K562 (cell line): ENCODE results near the gene TESK1. TPM values are rescaled to one million over a fixed set of nuclear protein-coding genes. Genes with fewer than 3 reads are reported as not detected.

ENCODE experiments used
- ATAC-seq: fragments of 200-7000 bp; cut with Tn5 transposase; 3 replicates; pipeline ENCODE4 v1.9.1; 2020; ENCODE audit warnings: moderate library complexity
- BruUV-seq: library from RNA; stranded (reverse); fragments of 400-500 nt; replicated peaks from 2 replicates; lab custom pipeline; 2021; lab: Mats Ljungman, UMichigan
- CTCF ChIA-PET: fragments of 300-600 bp; formaldehyde crosslinking; extraction: SDS; loops from one replicate; lab custom pipeline; 2021; ENCODE audit warnings: low intra/inter-chr PET ratio; lab: Yijun Ruan, JAX
- POLR2A ChIA-PET: fragments of 300-600, 350-650 bp; sonication (Branson Sonifier 250); formaldehyde crosslinking; extraction: SDS; loops from one replicate; lab custom pipeline; 2021; ENCODE audit warnings: antibody characterized with exemption, inconsistent platforms; lab: Yijun Ruan, JAX
- DNase-seq, 4 experiments: peaks; one replicate each; pipeline versions ENCODE4 v3.0.0 to v3.0.0-alpha.2; 2011 to 2018; ENCODE audit warnings: low spot score in 3 of 4, mixed read lengths in 3 of 4; ENCODE audit errors: extremely low read depth in 1 of 4
- FAIRE-seq: peaks from 2 replicates; lab custom pipeline; 2011; peaks lifted over from hg19 to GRCh38; lab: Jason Lieb, UNC
- H2AFZ ChIP-seq: 2 replicates; pipeline ENCODE4 v1.6.0; 2011; ENCODE audit warnings: low read depth, low read length, control low read depth, inconsistent platforms
- H3K27ac ChIP-seq: fragments of 200-600 bp; 3 replicates; pipeline ENCODE4 v1.8.0; 2011; ENCODE audit warnings: low read depth, mild to moderate bottlenecking, control low read depth, inconsistent platforms, low read length, moderate library complexity, mixed read lengths; ENCODE audit errors: extremely low read depth
- H3K27me3 ChIP-seq, 2 experiments: fragments of 300-600 bp in 1 of 2; 2 replicates in 1 of 2; 3 replicates in 1 of 2; pipeline versions ENCODE4 v1.6.0 to v1.8.0; 2011; ENCODE audit warnings: inconsistent platforms in 2 of 2, low read length in 2 of 2, mild to moderate bottlenecking in 1 of 2, mixed read lengths in 1 of 2, moderate library complexity in 1 of 2; ENCODE audit not compliant: control insufficient read depth in 2 of 2, insufficient read depth in 2 of 2
- H3K36me3 ChIP-seq: fragments of 300-600 bp; 3 replicates; pipeline ENCODE4 v1.8.0; 2011; ENCODE audit warnings: mild to moderate bottlenecking, low read length, inconsistent platforms; ENCODE audit not compliant: control insufficient read depth, insufficient read depth
- H3K4me1 ChIP-seq, 2 experiments: fragments of 200-600 bp in 1 of 2; replicated peaks in 1 of 2; 2 replicates in 1 of 2; 3 replicates in 1 of 2; pipeline versions ENCODE4 v1.5.1 to v1.8.0; 2011; ENCODE audit warnings: inconsistent platforms in 2 of 2, low read length in 2 of 2, mild to moderate bottlenecking in 1 of 2, mixed read lengths in 1 of 2, moderate library complexity in 1 of 2; ENCODE audit not compliant: control insufficient read depth in 2 of 2, insufficient read depth in 2 of 2
- H3K4me2 ChIP-seq: 2 replicates; pipeline ENCODE4 v1.6.1; 2011; ENCODE audit warnings: low read length, control low read depth, inconsistent platforms, mixed read lengths; ENCODE audit not compliant: insufficient read depth
- H3K4me3 ChIP-seq: fragments of 200-600 bp; sonication (generic), shearing (Covaris generic); 2 replicates; pipeline ENCODE4 v1.5.1; 2016; ENCODE audit warnings: control low read depth, inconsistent platforms
- H3K79me2 ChIP-seq: fragments of 200-600 bp; 3 replicates; pipeline ENCODE4 v1.8.0; 2011; ENCODE audit warnings: low read length, inconsistent platforms; ENCODE audit not compliant: control insufficient read depth, insufficient read depth
- H3K9ac ChIP-seq, 2 experiments: 2 replicates each; pipeline versions ENCODE4 v1.6.0 to v1.6.1; 2011; ENCODE audit warnings: low read depth in 2 of 2, low read length in 2 of 2, control low read depth in 1 of 2, inconsistent platforms in 1 of 2, mild to moderate bottlenecking in 1 of 2, mixed read lengths in 1 of 2; ENCODE audit not compliant: insufficient read depth in 1 of 2
- H3K9me1 ChIP-seq: one replicate; pipeline ENCODE4 v1.6.0; 2011; ENCODE audit warnings: inconsistent platforms, mild to moderate bottlenecking, low read length, moderate library complexity; ENCODE audit not compliant: control insufficient read depth, insufficient read depth
- H3K9me3 ChIP-seq: replicated peaks from 2 replicates; pipeline ENCODE4 v1.5.1; 2011; ENCODE audit warnings: low read depth, low read length, inconsistent platforms; ENCODE audit not compliant: control insufficient read depth, insufficient read depth
- H4K20me1 ChIP-seq: replicated peaks from 2 replicates; pipeline ENCODE4 v1.6.1; 2011; ENCODE audit warnings: low read length, inconsistent platforms, mixed read lengths; ENCODE audit not compliant: control insufficient read depth, insufficient read depth
- PHF20 ChIP-seq: fragments of 450-650 bp; IDR thresholded peaks from 2 replicates; pipeline ENCODE4 v1.6.1; 2018; ENCODE audit not compliant: partially characterized antibody
- ZNF12 ChIP-seq: sonication (generic); formaldehyde crosslinking; IDR thresholded peaks from 2 replicates; pipeline ENCODE4 v1.4.0; 2020; ENCODE audit warnings: mild to moderate bottlenecking, missing genetic modification reagents
- ZNF23 ChIP-seq: fragments of 250-450 bp; sonication (Bioruptor Pico); IDR thresholded peaks from 2 replicates; pipeline ENCODE4 v1.4.0; 2020; ENCODE audit warnings: mild to moderate bottlenecking
- ZNF318 ChIP-seq, 2 experiments: fragments of 450-650 bp; IDR thresholded peaks; 2 replicates each; pipeline ENCODE4 v1.6.1; 2016; ENCODE audit warnings: mild to moderate bottlenecking in 2 of 2, borderline replicate concordance in 1 of 2, low read depth in 1 of 2, moderate library complexity in 1 of 2
- ZNF644 ChIP-seq: fragments of 200-800 bp; sonication (Bioruptor generic); IDR thresholded peaks from 2 replicates; pipeline ENCODE4 v1.6.1; 2016; ENCODE audit warnings: low read depth, missing genetic modification characterization, missing compliant biosample characterization
- WGBS: fragments of 100-300 bp; shearing (Covaris generic); methylation state at CpG from one replicate; pipeline ENCODE4 v1.1.6; 2016; ENCODE audit warnings: low coverage, mixed read lengths; ENCODE audit not compliant: insufficient coverage; ENCODE audit errors: missing lambda C conversion rate; 5-methylcytosine and 5-hydroxymethylcytosine counted together
- in situ Hi-C: fragments of 300-500 bp; cut with MboI; formaldehyde crosslinking; loops from 4 replicates; pipeline ENCODE4 v1.15.0; 2018; ENCODE audit warnings: inconsistent platforms, mixed read lengths
- intact Hi-C: fragments of 100-400 bp; cut with micrococcal nuclease; formaldehyde crosslinking; loops from 2 replicates; pipeline ENCODE4 v1.14.2; 2022
- polyA plus RNA-seq, 8 experiments: library from polyadenylated mRNA; depleted of rRNA in 4 of 8; stranded (reverse) in 5 of 8; unstranded in 3 of 8; fragments of >200 nt; fragmentation: Nextera tagmentation in 2 of 8; fragmentation: Illumina TruSeq in 1 of 8; extraction: Ambion mirVana in 2 of 8; extraction: Trizol in 1 of 8; gene quantifications; 2 replicates each; pipeline versions ENCODE4 v1.2.1 to v1.2.3, GENCODE V29; 2011 to 2014; ENCODE audit warnings: inconsistent platforms in 1 of 8, missing spikeins in 1 of 8
- total RNA-seq, 7 experiments: library from RNA; depleted of rRNA in 6 of 7; stranded (reverse); fragments of >200 nt in 6 of 7; fragmentation: Illumina TruSeq in 2 of 7; extraction: Trizol in 2 of 7; gene quantifications; 2 replicates each; pipeline versions ENCODE4 v1.2.1 to v1.2.3, GENCODE V29; 2011 to 2021; ENCODE audit warnings: low replicate concordance in 1 of 7
- TF ChIP-seq, protein P1 (sequence below), 2 experiments: fragments of 450-650 bp; conservative IDR thresholded peaks; 2 replicates each; pipeline ENCODE4 v1.6.1; 2017; ENCODE audit warnings: mild to moderate bottlenecking in 2 of 2, moderate library complexity in 2 of 2

The TESK1 gene
- total and polyA plus RNA-seq, 9 of the 15 experiments (the other 6 are each of a cell fraction or from before 2014, with no cell fraction given), result 0.07 to 10.4 (median 4.1) TPM

DNA sequence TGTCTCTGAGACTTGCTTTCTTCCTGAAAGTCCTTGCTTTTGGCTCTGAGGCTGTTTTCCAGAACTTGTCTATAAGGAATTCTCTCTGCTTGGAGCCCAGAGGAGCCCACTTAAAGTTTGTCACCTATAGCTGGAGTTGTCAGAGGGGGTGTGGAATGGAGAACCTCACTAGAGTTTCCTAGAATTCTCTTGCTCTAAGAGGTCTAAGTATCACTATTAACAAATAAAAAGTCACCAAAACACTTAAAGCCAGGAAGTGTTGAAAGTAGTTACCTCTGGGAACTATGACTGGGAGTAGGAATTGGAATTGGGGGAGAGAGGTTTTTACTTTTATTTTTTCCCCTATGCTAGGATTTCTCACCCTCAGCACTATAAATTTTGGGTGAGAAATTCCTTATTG lies 30.7 kb downstream of the TESK1 start (continued):
- TF ChIP-seq, protein P1, sequence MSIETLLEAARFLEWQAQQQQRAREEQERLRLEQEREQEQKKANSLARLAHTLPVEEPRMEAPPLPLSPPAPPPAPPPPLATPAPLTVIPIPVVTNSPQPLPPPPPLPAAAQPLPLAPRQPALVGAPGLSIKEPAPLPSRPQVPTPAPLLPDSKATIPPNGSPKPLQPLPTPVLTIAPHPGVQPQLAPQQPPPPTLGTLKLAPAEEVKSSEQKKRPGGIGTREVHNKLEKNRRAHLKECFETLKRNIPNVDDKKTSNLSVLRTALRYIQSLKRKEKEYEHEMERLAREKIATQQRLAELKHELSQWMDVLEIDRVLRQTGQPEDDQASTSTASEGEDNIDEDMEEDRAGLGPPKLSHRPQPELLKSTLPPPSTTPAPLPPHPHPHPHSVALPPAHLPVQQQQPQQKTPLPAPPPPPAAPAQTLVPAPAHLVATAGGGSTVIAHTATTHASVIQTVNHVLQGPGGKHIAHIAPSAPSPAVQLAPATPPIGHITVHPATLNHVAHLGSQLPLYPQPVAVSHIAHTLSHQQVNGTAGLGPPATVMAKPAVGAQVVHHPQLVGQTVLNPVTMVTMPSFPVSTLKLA (conservative IDR thresholded peaks at IDR 0.05), result no peak
- TF ChIP-seq ZNF644 (tag), result no peak
- no peak for TF ChIP-seq ZNF12
- no peak for TF ChIP-seq ZNF23 (CRISPR knock-in tag)

DNA sequence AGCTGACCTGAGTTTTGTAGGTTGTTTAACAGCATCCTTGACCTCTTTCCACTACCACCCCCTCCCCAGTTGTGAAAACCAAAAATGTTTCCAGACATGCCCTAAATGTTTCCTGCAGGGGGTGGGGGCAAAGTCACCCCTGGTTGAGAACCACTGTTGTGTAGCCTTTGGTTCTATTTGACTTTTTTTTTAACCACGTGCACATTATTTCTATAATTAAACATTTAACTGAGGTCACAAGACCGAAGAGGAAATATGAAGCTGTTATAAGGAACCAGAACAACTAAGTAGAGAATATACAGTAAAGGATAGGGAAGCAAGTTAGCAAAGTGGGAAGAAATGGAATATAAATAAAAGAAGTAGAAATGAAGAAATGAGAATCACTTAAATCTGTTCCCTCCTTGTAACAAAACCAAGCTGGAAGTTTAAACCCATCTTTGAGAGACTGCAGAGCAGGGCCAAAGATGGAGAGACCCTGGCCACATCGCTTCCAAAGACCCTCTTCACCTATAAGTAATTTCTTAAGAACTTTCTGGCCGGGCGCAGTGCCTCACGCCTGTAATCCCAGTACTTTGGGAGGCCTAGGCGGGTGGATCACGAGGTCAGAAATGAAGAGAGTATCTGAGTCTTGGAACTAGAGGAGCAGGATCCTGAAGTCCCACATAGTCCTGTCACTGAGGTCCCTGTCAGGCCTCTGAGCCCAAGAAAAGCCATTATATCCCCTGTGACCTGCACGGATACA lies 31.2 kb downstream of the TESK1 start:
- Histone ChIP-seq H3K9ac (no peak overlapping the region), H3K27ac (no peak overlapping the region), H3K4me3 (no peak overlapping the region), H3K9me1 (no peaks in the 10 kb centered on the region), H3K79me2 (no peaks in the 10 kb centered on the region), H4K20me1 (no peaks in the 10 kb centered on the region), H3K9me3 (no peaks in the 10 kb centered on the region), H3K36me3 (no peaks in the 10 kb centered on the region), H2AFZ (no peak overlapping the region), H3K4me1 (no peaks in the 10 kb centered on the region), H3K4me2 (no peak overlapping the region), H3K27me3 (no peaks in the 10 kb centered on the region)
- in situ Hi-C loops (no loop called here), intact Hi-C loops (no loop called here)
- 61% methylated on average over 9 of the region's 9 CpGs for WGBS
- POLR2A ChIA-PET, result no interaction called here
- FAIRE-seq (no peak), ATAC-seq (no peak), DNase-seq (no peak)
- CTCF ChIA-PET, result no interaction called here
- no TSS peak for BruUV-seq
- TF ChIP-seq ZNF318 (IDR thresholded peaks at IDR 0.05; ENCODE audit: borderline replicate concordance in 1 of 2, low read depth in 1 of 2), result no peak
- no peak for TF ChIP-seq PHF20
